K562 (cell line): Measurements from ENCODE around the gene CNTN2. TPM values are rescaled to one million over a fixed set of nuclear protein-coding genes. Genes with fewer than 3 reads are reported as not detected.

Experiments used
- ATAC-seq: fragments of 200-7000 bp; cut with Tn5 transposase; 3 replicates; pipeline ENCODE4 v1.9.1; 2020; ENCODE audit warnings: moderate library complexity
- BruUV-seq: library from RNA; stranded (reverse); fragments of 400-500 nt; replicated peaks from 2 replicates; lab custom pipeline; 2021; lab: Mats Ljungman, UMichigan
- CTCF ChIA-PET: fragments of 300-600 bp; formaldehyde crosslinking; extraction: SDS; loops from one replicate; lab custom pipeline; 2021; ENCODE audit warnings: low intra/inter-chr PET ratio; lab: Yijun Ruan, JAX
- POLR2A ChIA-PET: fragments of 300-600, 350-650 bp; sonication (Branson Sonifier 250); formaldehyde crosslinking; extraction: SDS; loops from one replicate; lab custom pipeline; 2021; ENCODE audit warnings: antibody characterized with exemption, inconsistent platforms; lab: Yijun Ruan, JAX
- DNase-seq, 4 experiments: peaks; one replicate each; pipeline versions ENCODE4 v3.0.0 to v3.0.0-alpha.2; 2011 to 2018; ENCODE audit warnings: low spot score in 3 of 4, mixed read lengths in 3 of 4; ENCODE audit errors: extremely low read depth in 1 of 4
- FAIRE-seq: peaks from 2 replicates; lab custom pipeline; 2011; peaks lifted over from hg19 to GRCh38; lab: Jason Lieb, UNC
- H2AFZ ChIP-seq: 2 replicates; pipeline ENCODE4 v1.6.0; 2011; ENCODE audit warnings: low read depth, low read length, control low read depth, inconsistent platforms
- H3K27ac ChIP-seq: fragments of 200-600 bp; 3 replicates; pipeline ENCODE4 v1.8.0; 2011; ENCODE audit warnings: low read depth, mild to moderate bottlenecking, control low read depth, inconsistent platforms, low read length, moderate library complexity, mixed read lengths; ENCODE audit errors: extremely low read depth
- H3K27me3 ChIP-seq, 2 experiments: fragments of 300-600 bp in 1 of 2; 2 replicates in 1 of 2; 3 replicates in 1 of 2; pipeline versions ENCODE4 v1.6.0 to v1.8.0; 2011; ENCODE audit warnings: inconsistent platforms in 2 of 2, low read length in 2 of 2, mild to moderate bottlenecking in 1 of 2, mixed read lengths in 1 of 2, moderate library complexity in 1 of 2; ENCODE audit not compliant: control insufficient read depth in 2 of 2, insufficient read depth in 2 of 2
- H3K36me3 ChIP-seq: fragments of 300-600 bp; 3 replicates; pipeline ENCODE4 v1.8.0; 2011; ENCODE audit warnings: mild to moderate bottlenecking, low read length, inconsistent platforms; ENCODE audit not compliant: control insufficient read depth, insufficient read depth
- H3K4me1 ChIP-seq, 2 experiments: fragments of 200-600 bp in 1 of 2; replicated peaks in 1 of 2; 2 replicates in 1 of 2; 3 replicates in 1 of 2; pipeline versions ENCODE4 v1.5.1 to v1.8.0; 2011; ENCODE audit warnings: inconsistent platforms in 2 of 2, low read length in 2 of 2, mild to moderate bottlenecking in 1 of 2, mixed read lengths in 1 of 2, moderate library complexity in 1 of 2; ENCODE audit not compliant: control insufficient read depth in 2 of 2, insufficient read depth in 2 of 2
- H3K4me2 ChIP-seq: 2 replicates; pipeline ENCODE4 v1.6.1; 2011; ENCODE audit warnings: low read length, control low read depth, inconsistent platforms, mixed read lengths; ENCODE audit not compliant: insufficient read depth
- H3K4me3 ChIP-seq: fragments of 200-600 bp; sonication (generic), shearing (Covaris generic); 2 replicates; pipeline ENCODE4 v1.5.1; 2016; ENCODE audit warnings: control low read depth, inconsistent platforms
- H3K79me2 ChIP-seq: fragments of 200-600 bp; 3 replicates; pipeline ENCODE4 v1.8.0; 2011; ENCODE audit warnings: low read length, inconsistent platforms; ENCODE audit not compliant: control insufficient read depth, insufficient read depth
- H3K9ac ChIP-seq, 2 experiments: 2 replicates each; pipeline versions ENCODE4 v1.6.0 to v1.6.1; 2011; ENCODE audit warnings: low read depth in 2 of 2, low read length in 2 of 2, control low read depth in 1 of 2, inconsistent platforms in 1 of 2, mild to moderate bottlenecking in 1 of 2, mixed read lengths in 1 of 2; ENCODE audit not compliant: insufficient read depth in 1 of 2
- H3K9me1 ChIP-seq: one replicate; pipeline ENCODE4 v1.6.0; 2011; ENCODE audit warnings: inconsistent platforms, mild to moderate bottlenecking, low read length, moderate library complexity; ENCODE audit not compliant: control insufficient read depth, insufficient read depth
- H3K9me3 ChIP-seq: replicated peaks from 2 replicates; pipeline ENCODE4 v1.5.1; 2011; ENCODE audit warnings: low read depth, low read length, inconsistent platforms; ENCODE audit not compliant: control insufficient read depth, insufficient read depth
- H4K20me1 ChIP-seq: replicated peaks from 2 replicates; pipeline ENCODE4 v1.6.1; 2011; ENCODE audit warnings: low read length, inconsistent platforms, mixed read lengths; ENCODE audit not compliant: control insufficient read depth, insufficient read depth
- ELF2 ChIP-seq: fragments of 250-450 bp; sonication (Bioruptor Pico); IDR thresholded peaks from 2 replicates; pipeline ENCODE4 v1.5.0; 2021; ENCODE audit warnings: mild to moderate bottlenecking
- EZH2 ChIP-seq: IDR thresholded peaks from 2 replicates; pipeline ENCODE4 v1.6.1; 2012; ENCODE audit warnings: low read depth, mild to moderate bottlenecking, inconsistent platforms, low read length, borderline replicate concordance
- HDGF ChIP-seq: fragments of 450-650 bp; IDR thresholded peaks from 2 replicates; pipeline ENCODE4 v1.6.1; 2016
- MECOM ChIP-seq: fragments of 250-450 bp; sonication (Bioruptor Pico); IDR thresholded peaks from 2 replicates; pipeline ENCODE4 v1.8.0; 2022; ENCODE audit warnings: inconsistent platforms
- MTA2 ChIP-seq: fragments of 450-650 bp; IDR thresholded peaks from 2 replicates; pipeline ENCODE4 v1.6.1; 2016; ENCODE audit warnings: low read depth
- MXI1 ChIP-seq: IDR thresholded peaks from 2 replicates; pipeline ENCODE4 v1.6.1; 2011; ENCODE audit warnings: low read depth, mild to moderate bottlenecking, improper control_type of control experiment, low read length
- PPARD ChIP-seq: fragments of 250-450 bp; sonication (Bioruptor Pico); IDR thresholded peaks from 2 replicates; pipeline ENCODE4 v1.8.0; 2022; ENCODE audit warnings: inconsistent platforms, mild to moderate bottlenecking, moderate library complexity
- ZNF766 ChIP-seq: fragments of 200-800 bp; sonication (Bioruptor generic); conservative IDR thresholded peaks from 2 replicates; pipeline ENCODE4 v1.6.1; 2016; ENCODE audit warnings: missing genetic modification characterization, missing compliant biosample characterization
- in situ Hi-C: fragments of 300-500 bp; cut with MboI; formaldehyde crosslinking; loops from 4 replicates; pipeline ENCODE4 v1.15.0; 2018; ENCODE audit warnings: inconsistent platforms, mixed read lengths
- intact Hi-C: fragments of 100-400 bp; cut with micrococcal nuclease; formaldehyde crosslinking; loops from 2 replicates; pipeline ENCODE4 v1.14.2; 2022
- polyA plus RNA-seq, 8 experiments: library from polyadenylated mRNA; depleted of rRNA in 4 of 8; stranded (reverse) in 5 of 8; unstranded in 3 of 8; fragments of >200 nt; fragmentation: Nextera tagmentation in 2 of 8; fragmentation: Illumina TruSeq in 1 of 8; extraction: Ambion mirVana in 2 of 8; extraction: Trizol in 1 of 8; gene quantifications; 2 replicates each; pipeline versions ENCODE4 v1.2.1 to v1.2.3, GENCODE V29; 2011 to 2014; ENCODE audit warnings: inconsistent platforms in 1 of 8, missing spikeins in 1 of 8
- total RNA-seq, 7 experiments: library from RNA; depleted of rRNA in 6 of 7; stranded (reverse); fragments of >200 nt in 6 of 7; fragmentation: Illumina TruSeq in 2 of 7; extraction: Trizol in 2 of 7; gene quantifications; 2 replicates each; pipeline versions ENCODE4 v1.2.1 to v1.2.3, GENCODE V29; 2011 to 2021; ENCODE audit warnings: low replicate concordance in 1 of 7
- TF ChIP-seq, protein P1 (sequence below): fragments of 450-650 bp; formaldehyde crosslinking; IDR thresholded peaks from 2 replicates; pipeline ENCODE4 v1.4.0; 2020; ENCODE audit warnings: mild to moderate bottlenecking
- TF ChIP-seq, protein P2 (sequence below): sonication (generic); formaldehyde crosslinking; IDR thresholded peaks from 2 replicates; pipeline ENCODE4 v1.8.0; 2023; ENCODE audit warnings: mild to moderate bottlenecking, missing genetic modification reagents

CNTN2 gene
- total and polyA plus RNA-seq, 9 of the 15 experiments (the other 6 are each of a cell fraction or from before 2014, with no cell fraction given): not detected

DNA sequence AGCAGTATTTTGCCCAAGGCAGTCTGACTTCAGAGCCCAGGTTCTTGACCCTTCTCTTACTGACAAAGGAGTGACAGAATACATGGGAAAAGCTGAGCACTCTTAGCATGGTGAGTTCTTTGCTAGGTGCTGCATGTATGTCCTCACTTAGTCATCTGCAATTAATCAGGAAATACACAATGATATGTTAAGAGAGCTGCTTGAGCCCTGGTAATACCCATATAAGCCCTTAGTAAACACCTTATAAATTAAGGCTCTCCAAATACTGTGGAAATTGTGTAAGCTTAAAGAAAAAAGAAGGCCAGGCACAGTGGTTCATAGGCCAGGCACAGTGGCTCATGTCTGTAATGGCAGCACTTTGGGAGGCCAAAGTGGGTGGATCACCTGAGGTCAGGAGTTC lies 55.2 kb downstream of the CNTN2 start:
- CTCF ChIA-PET: no interaction called here
- no peak for FAIRE-seq
- in situ Hi-C loops: no loop called here

More for the DNA sequence above, 55.2 kb downstream of the CNTN2 start:
- no peak for ATAC-seq
- no peak for TF ChIP-seq ELF2 (CRISPR knock-in tag)
- TF ChIP-seq ZNF766 (CRISPR knock-in tag): no peak
- no peak for TF ChIP-seq EZH2
- no peak for TF ChIP-seq PPARD (CRISPR knock-in tag)
- TF ChIP-seq MECOM: no peak
- TF ChIP-seq HDGF: no peak
- TF ChIP-seq, protein P1, sequence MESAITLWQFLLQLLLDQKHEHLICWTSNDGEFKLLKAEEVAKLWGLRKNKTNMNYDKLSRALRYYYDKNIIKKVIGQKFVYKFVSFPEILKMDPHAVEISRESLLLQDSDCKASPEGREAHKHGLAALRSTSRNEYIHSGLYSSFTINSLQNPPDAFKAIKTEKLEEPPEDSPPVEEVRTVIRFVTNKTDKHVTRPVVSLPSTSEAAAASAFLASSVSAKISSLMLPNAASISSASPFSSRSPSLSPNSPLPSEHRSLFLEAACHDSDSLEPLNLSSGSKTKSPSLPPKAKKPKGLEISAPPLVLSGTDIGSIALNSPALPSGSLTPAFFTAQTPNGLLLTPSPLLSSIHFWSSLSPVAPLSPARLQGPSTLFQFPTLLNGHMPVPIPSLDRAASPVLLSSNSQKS: no peak
- no peak for TF ChIP-seq MTA2
- no peak for TF ChIP-seq MXI1
- TF ChIP-seq, protein P2, sequence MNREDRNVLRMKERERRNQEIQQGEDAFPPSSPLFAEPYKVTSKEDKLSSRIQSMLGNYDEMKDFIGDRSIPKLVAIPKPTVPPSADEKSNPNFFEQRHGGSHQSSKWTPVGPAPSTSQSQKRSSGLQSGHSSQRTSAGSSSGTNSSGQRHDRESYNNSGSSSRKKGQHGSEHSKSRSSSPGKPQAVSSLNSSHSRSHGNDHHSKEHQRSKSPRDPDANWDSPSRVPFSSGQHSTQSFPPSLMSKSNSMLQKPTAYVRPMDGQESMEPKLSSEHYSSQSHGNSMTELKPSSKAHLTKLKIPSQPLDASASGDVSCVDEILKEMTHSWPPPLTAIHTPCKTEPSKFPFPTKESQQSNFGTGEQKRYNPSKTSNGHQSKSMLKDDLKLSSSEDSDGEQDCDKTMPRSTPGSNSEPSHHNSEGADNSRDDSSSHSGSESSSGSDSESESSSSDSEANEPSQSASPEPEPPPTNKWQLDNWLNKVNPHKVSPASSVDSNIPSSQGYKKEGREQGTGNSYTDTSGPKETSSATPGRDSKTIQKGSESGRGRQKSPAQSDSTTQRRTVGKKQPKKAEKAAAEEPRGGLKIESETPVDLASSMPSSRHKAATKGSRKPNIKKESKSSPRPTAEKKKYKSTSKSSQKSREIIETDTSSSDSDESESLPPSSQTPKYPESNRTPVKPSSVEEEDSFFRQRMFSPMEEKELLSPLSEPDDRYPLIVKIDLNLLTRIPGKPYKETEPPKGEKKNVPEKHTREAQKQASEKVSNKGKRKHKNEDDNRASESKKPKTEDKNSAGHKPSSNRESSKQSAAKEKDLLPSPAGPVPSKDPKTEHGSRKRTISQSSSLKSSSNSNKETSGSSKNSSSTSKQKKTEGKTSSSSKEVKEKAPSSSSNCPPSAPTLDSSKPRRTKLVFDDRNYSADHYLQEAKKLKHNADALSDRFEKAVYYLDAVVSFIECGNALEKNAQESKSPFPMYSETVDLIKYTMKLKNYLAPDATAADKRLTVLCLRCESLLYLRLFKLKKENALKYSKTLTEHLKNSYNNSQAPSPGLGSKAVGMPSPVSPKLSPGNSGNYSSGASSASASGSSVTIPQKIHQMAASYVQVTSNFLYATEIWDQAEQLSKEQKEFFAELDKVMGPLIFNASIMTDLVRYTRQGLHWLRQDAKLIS (CRISPR knock-in tag): no peak
- no peak for DNase-seq
- Histone ChIP-seq H3K4me3 (no peak overlapping the region), H3K9me3 (no peaks in the 10 kb centered on the region), H3K9me1 (no peaks in the 10 kb centered on the region), H3K36me3 (peaks cover 95% of the 10 kb centered on the region), H3K4me2 (no peak overlapping the region), H4K20me1 (no peaks in the 10 kb centered on the region), H3K27me3 (no peaks in the 10 kb centered on the region), H3K9ac (no peak overlapping the region), H3K79me2 (no peaks in the 10 kb centered on the region), H3K4me1 (no peaks in the 10 kb centered on the region), H2AFZ (no peak overlapping the region), H3K27ac (no peak overlapping the region)
- POLR2A ChIA-PET: interaction anchor here (1.4 to 1.7 kb wide), 3 partner anchors 11 to 23 kb away, joined by 4 read pairs; partner anchors contain the start of gene RBBP5
- no TSS peak for BruUV-seq
- intact Hi-C loops: no loop called here
